GM18873 (cell line): Measurements from ENCODE around the gene KCNG1.

Experiments used
- ATAC-seq: cut with Tn5 transposase; IDR thresholded peaks from one replicate; pipeline ENCODE4 v1.9.1; 2021; ENCODE audit warnings: mild to moderate bottlenecking, moderate library complexity, moderate number of reproducible peaks; ENCODE audit not compliant: unreplicated experiment, low FRiP score

Gene KCNG1

DNA sequence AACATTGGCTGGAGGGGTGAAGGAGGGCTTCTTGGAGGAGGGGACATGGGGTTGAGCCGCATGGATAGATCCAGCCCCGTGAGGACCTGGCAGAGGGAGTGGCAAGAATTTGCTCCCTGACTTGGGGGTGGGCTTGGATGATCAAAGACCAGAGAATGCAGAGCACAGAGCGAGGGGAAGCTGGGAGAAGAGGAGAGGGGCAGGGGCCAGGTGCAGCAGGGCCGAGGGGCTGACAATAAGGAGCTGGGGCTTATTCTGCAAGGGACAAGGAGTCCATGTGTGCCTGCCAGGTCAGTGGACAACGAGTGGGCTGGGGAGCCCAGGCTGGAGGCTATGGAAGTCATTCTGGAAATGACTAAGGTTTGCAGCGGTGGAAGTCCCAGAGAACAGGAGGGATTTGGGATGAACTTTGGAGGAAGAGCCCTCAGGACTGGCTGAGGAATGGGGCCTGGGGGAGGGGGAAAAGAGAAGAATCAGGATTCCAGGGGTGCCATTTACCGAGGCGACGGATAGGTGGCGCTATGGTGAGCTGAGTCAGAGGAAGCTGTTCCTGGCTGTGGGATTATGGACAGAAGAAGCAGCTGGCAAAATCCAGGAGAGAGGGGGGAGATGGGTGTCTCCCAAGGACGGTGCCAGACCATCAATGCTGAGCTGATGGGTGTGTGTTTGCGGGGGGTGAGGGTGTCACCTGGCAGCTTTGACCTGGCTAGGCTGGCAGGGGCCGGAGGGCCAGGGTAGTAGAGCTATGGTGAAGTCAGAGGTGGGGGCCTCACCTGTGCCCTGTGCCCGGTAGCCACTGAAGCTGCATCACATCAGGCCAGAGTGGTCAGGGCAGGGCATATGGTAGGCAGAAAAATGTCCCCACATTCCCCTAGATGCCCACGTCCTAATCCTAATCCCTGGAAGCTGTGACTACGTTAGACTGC lies 7.8 kb downstream of the KCNG1 start:
- no peak for ATAC-seq

DNA sequence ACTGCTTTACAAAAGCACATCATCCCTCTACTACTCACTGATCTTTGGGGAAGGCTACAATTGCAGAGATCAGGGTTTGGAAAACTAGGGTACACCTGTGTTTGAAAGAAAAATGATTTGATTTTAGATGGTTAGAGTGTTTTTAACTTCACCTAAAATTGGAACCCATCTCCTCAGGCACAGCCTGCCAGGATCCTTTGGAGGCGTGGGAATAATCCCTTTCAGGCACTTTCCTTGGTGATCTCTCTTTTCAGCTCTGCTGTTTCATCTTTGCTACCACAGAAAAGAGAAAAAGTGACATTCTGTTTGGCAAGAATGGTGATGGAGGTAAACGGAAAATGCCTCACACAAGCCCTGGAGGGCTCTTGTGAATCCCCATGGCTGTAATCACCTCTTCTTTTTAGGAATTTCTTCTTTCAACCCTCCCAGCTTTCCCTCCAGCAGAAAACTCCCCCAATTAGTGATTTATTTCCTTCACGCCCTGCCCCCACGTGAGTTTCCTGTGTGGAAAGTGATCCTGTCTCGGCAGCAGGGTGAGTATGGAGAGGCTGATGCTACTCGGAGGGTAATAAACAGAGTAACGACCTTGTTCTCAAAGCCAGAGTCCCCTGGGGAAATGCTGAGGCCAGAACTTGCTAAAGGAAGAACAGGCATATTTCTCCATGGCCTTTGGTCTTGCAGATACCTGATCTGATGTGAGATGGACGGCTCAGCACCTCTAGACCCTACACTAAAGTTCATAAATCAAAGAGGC lies 9.2 kb downstream of the KCNG1 start:
- ATAC-seq = no peak

- ATAC-seq = no peak
These were observed 10.6 kb downstream of the KCNG1 start for GRCh38 chr20:51012357-51012756.

DNA sequence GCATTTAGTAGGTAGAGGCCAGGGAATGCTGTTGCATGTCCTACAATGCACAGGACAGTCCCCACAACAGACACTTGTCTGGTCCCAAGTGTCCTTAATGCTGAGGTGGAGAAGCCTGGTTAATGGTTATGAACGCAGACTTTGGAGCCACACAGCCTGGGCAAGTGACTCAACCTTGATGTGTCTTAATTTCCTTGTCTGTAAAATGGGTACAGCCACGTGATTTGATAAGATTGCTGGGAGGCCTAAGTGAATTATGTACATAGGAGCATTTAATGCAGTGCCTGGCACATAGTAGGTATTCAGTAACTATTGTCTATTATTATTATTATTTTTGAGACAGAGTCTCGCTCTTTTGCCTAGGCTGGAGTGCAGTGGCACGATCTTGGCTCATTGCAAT lies 11.4 kb downstream of the KCNG1 start:
- ATAC-seq = no peak

- ATAC-seq = no peak
These were observed 12.0 kb downstream of the KCNG1 start for GRCh38 chr20:51010932-51011331.

DNA sequence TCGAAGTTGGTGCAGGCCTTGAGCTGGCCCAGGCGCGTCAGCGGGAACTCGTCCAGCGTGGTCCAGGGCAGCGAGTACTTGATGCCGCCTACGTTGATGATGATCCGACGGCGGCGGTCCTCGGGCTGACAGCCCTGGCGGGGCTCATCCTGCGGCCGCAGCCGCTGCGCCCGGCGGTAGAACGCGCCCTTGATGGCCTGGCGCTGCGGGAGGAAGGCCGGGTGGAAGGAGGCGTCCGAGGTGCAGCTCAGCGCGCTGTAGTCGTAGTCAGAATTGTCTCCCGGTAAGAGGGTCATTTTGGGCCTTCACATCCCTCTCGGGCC lies 12.9 kb downstream of the KCNG1 start:
- no peak for ATAC-seq

DNA sequence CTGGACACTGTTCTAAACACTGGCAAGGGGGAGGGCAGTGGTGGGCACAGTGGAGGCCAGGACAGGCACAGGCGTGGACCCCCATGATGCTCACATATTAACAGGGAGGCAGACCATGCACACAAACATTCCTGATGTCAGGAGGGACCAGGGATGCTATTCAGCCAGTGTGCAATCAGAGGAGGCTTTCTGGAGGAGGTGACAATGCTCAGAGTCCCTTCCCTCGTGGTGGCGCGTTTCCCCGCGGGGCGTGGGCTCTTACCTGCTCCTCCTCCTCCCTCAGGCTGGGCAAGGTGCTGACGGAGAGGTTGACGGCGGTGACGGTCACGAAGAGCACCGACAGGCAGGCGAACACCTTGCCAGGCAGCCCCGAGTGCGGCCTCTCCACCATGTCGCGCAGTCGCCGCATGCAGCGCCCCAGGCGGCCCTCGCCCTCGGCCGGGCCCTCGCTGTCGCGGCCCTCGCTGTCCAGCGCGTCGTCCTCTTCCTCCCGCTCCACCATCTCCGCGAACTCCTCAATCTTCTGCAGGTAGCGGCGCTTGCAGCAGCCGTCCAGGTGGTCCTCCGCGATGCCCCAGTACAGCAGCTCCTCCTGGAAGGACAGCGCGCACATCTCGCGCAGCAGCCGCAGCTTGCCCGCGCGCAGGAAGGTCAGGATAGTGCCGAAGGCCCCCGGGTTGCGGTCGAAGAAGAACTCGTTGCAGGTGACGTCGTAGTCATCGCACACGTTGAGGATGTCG lies 13.4 kb downstream of the KCNG1 start:
- ATAC-seq = no peak

- ATAC-seq = no peak
These were observed 14.2 kb downstream of the KCNG1 start for GRCh38 chr20:51008718-51009117.

GRCh38 chr20:51005214-51005613 lies 17.7 kb downstream of the KCNG1 start:
- no peak for ATAC-seq

DNA sequence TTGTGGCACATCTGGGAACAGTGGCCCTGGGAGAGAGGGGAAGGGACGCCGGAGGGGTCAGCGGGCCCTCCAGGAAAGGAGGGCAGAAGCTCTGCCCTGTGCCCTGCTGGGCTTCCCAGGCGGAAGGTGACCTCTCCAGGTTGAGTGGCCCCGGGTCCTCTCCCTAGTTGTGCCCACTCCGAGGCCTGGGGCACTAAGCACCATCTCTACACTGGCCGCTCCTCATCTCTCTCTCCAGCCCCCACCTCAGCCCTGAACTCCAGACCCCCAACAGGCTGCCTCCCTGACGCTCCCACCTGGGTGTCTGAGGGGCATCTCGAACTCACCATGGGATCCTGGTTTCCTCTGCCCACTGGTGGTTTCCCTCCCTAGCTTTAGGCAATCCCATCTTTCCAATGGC lies 18.1 kb downstream of the KCNG1 start:
- no peak for ATAC-seq

DNA sequence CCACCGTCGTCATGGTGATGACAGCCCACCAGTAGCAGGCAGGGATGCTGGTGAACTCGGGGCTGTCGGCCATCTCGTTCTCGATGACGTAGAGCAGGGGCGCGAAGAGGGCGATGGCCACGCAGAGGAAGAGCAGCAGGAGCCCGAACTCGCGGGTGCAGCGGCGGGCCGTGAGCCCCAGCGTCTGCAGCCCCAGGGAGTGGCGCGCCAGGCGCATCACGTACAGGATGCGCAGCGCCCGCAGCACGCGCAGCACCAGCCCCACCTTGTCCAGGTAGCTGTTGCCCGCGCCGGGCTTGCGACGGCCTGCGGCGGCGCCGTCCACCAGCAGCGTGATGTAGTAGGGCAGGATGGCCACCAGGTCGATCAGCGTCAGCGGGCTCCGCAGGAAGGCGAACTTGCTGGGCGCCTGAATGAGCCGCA lies 18.6 kb downstream of the KCNG1 start:
- ATAC-seq = no peak

DNA sequence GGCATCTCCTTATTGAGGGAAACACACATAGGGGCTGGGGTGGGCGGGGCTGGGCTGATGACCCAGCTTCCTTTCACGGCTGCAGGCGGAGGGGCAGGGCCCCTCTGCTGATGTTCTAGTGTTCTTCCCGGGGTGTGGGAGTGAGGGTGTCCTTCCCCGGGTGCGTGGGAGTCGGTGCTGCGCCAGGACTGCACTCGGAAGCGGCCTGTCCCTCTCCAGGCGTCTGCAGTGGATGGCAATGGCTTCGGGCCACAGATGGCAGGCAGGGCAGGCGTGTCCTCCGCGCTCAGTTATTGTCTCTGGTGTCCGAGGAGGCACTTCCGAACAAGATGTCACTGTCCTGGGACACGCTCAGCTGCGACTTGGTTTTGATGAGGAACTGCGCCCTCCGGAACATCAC lies 19.2 kb downstream of the KCNG1 start:
- no peak for ATAC-seq

DNA sequence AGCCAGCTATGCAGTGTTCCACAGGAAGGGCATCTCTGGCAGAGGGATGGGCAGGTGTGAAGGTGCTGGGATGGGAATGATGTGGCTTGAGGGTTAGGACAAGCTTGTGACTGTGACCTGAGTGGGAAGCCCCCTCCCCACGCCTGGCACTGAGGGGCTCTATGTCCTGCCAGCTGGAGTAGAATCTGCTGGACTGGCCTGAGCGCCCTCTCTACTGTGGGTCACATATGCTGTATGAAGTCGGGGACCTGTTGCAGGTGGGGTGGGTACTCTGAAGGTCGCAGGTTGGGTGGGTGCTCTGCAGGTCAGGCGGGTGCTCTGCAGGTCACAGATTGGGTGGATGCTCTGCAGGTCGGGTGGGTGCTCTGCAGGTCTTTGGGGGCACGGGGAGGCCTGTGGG lies 20.3 kb downstream of the KCNG1 start:
- ATAC-seq = no peak

- no peak for ATAC-seq
These were observed 21.3 kb downstream of the KCNG1 start for GRCh38 chr20:51001430-51002265.

GRCh38 chr20:50999355-50999754 lies 23.6 kb downstream of the KCNG1 start:
- ATAC-seq = no peak

GRCh38 chr20:50996901-50997865 lies 25.7 kb downstream of the KCNG1 start:
- ATAC-seq = no peak

GRCh38 chr20:50995506-50995905 lies 27.4 kb downstream of the KCNG1 start:
- no peak for ATAC-seq

DNA sequence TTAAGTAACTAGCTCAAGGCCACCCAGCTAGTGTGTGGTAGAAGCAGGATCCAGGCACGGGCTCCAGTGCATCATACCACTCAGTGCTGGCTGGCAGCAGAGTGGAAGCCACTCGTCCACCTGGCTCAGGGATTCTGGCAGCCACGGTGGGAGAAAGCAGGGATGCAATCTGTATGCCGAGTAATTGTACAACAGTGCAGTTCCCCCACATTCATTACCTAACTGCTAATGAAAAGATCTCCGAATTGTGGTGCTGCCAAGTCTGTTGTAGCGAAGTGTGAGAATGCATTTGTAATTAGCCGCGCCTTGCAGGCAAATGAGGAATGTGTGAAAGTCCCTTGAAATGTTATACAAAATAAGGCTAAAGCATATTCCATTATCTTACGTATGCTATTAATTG lies 29.0 kb downstream of the KCNG1 start:
- no peak for ATAC-seq
